ENCODE results near the gene MYO3B.
"Not testable (repeated sequence)": the region's sequence is repeated elsewhere in the genome, so short reads cannot be mapped to it uniquely, and the experiment has no call there.

Gene MYO3B

DNA sequence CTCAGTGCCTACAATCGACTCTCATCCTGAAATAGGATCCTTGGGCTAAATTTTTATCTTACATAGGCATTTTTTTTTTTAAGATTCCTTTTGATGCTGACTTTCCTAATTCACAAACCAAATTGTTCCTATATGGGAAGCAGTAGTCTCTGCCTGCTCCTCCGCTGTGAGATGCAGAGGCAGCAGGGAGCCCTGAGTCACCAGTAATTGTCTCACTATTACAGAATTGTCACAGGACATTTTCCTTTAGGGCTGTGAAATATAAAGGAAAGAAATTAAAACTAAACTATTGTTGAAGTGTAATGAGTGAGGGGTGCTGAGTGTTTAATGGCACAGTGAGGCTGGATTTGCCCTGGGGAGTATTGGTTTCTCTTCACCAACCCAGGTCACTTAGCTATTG, 63.8 kb downstream of the MYO3B start:
- no peak for DNase-seq

- DNase-seq: no peak
Observed at GRCh38 chr2:170243118-170243837, 65.3 kb downstream of the MYO3B start.

- DNase-seq: no peak
Observed at GRCh38 chr2:170243898-170244297, 66.0 kb downstream of the MYO3B start.

GRCh38 chr2:170244555-170244954, 66.6 kb downstream of the MYO3B start:
- no peak for DNase-seq

DNA sequence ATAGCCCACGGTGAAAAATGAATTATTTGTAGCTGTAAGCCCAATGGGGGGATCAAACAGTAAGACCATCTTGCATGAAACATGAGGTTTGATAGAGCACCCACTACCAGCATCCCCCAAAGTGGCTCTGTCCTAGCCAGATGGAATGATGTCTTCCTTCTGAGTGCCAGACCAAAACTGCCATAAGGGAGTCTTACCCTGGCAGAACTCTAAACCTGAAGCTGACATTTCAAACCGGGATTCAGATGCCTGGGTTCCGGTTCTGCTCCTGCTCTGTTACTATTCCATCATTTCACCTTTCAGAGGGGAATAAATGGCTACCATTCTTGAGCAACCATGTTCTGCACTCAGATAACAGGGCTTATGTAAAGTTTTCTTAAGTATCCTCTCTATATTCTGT, 67.4 kb downstream of the MYO3B start:
- no peak for DNase-seq

- no peak for DNase-seq
Observed at GRCh38 chr2:170247333-170247732, 69.4 kb downstream of the MYO3B start.

- no peak for DNase-seq
Observed at GRCh38 chr2:170247882-170248393, 70.0 kb downstream of the MYO3B start.

- DNase-seq: no peak
Observed at GRCh38 chr2:170248574-170249393, 70.8 kb downstream of the MYO3B start.

- DNase-seq: no peak
Observed at GRCh38 chr2:170249761-170250160, 71.8 kb downstream of the MYO3B start.

GRCh38 chr2:170250584-170250983, 72.6 kb downstream of the MYO3B start:
- no peak for DNase-seq

DNA sequence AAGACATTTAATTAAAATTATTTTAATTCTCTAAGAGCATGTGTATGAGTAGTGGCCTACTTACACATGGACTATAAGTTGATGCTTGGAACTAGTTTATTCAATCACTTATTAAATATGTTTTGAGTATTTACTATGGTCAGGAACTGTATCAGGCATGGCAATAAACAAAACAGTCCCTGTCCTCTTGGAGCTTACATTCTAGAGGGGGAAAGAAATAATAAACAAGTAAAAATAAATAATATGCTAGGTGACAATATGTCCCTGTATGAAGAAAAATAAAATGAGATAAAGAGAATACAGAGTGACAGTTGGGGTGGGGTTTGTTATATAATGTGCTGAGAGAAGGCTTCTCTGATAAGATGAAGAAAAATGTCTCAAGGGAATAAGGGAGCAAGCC, 74.5 kb downstream of the MYO3B start:
- DNase-seq: no peak

DNA sequence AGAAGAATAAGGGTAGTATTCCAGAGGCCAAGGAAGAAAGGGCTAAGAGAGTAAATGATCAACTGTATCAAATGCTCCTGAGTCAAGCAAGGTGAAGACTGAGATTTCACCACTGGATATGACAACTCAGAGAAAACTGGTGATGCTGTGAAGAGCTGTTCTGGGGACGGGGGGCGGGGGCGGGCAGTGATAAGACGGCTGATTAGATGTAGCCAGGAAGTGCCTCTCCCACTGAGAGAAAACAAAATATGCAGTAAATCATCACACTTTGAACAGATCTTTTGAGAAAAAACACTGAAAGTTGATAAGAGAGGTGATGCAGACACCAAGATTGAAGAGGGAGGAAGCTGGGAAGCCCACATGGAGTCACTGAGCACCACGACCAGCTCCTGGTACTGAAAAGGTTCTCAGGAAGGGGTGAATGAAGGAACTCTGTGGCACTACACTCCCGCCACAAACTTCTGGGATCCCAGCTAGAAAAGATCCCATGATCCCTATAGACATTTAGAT, 75.8 kb downstream of the MYO3B start:
- DNase-seq: no peak

DNA sequence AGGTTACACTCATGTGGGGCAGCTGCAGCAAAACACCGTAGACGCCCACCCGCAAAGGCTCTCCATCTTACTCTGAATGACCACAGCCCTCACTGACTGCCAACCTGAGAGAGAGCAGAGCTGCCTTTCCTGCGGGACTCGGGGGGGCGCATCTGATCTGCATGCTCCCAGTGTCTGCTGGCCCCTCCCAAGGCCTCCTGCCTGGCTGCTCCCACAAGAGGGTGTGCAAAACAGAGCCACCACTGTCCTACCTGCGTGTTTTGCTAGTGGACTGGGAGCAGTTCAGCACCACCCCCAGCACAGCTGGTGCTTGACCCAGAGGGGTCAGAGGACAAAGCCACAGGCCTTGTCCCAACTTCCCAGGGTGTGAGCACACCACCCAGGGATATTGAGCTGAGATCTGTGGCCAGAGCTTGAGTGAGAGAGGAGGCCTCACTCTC, 76.4 kb downstream of the MYO3B start:
- DNase-seq: no peak

DNA sequence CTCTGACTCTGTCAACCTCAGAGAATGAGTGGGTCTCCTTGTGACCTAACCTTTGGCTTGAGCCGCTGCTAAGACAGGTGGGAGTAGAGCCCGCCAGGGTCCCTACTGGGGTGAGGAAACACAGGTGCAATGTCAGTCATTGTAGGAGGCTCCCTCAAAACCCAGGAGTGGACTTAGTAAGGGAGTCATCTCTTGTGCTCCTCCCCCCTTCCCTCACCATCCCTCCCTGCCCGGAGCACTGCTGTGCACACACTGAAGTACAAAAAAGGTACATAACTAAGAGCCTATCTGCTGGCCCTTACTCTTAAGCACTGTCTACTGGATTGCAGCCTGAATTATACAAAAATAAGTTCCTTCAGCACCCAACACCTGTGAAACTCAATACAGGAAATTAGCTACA, 77.2 kb downstream of the MYO3B start:
- no peak for DNase-seq

- DNase-seq: no peak
Observed at GRCh38 chr2:170255971-170256370, 78.0 kb downstream of the MYO3B start.

GRCh38 chr2:170258382-170258781, 80.4 kb downstream of the MYO3B start:
- no peak for DNase-seq

GRCh38 chr2:170260188-170260587, 82.2 kb downstream of the MYO3B start:
- DNase-seq: no peak

GRCh38 chr2:170261566-170261965, 83.6 kb downstream of the MYO3B start:
- no peak for DNase-seq

GRCh38 chr2:170262343-170262742, 84.4 kb downstream of the MYO3B start:
- no peak for DNase-seq

- no peak for DNase-seq
Observed at GRCh38 chr2:170262806-170263205, 84.9 kb downstream of the MYO3B start.

DNA sequence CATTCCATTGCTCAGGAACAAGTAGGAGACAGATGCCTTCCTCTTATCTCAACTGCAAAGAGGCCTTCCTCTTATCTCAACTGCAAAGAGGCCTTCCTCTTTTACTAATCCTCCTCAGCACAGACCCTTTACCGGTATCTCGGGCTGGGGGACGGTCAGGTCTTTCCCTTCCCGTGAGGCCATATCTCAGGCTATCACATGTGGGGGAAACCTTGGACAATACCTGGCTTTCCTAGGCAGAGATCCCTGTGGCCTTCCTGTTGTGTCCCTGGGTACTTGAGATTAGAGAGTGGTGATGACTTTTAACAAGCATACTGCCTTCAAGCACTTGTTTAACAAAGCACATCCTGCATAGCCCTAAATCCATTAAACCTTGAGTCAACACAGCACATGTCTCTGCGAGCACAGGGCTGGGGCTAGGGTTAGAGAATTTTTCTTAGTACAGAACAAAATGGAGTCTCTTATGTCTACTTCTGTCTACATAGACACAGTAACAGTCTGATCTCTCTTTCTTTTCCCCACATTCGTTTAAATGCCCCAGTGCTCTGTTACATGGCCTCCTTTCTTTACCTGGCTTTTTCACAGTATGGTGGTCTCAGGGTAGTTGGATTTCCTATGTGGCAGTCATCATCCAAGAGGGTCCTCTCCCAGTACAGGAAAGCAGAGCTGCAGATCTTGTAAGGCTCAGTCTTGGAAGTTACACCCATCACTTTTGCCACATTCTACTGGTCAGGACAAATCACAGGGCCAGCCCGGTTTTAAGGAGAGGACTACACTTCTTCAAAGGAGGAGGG, 86.0 kb downstream of the MYO3B start:
- not testable (repeated sequence) for DNase-seq

- DNase-seq: no peak
Observed at GRCh38 chr2:170264522-170264860, 86.5 kb downstream of the MYO3B start.

- DNase-seq: no peak
Observed at GRCh38 chr2:170264865-170265264, 86.9 kb downstream of the MYO3B start.
